A673 (cell line): ENCODE data around the gene AKT3.

Experiments
- EZH2 ChIP-seq: fragments of 200-600 bp; sonication (generic); IDR thresholded peaks from 2 replicates; pipeline ENCODE4 v1.6.1; 2017; ENCODE audit warnings: borderline replicate concordance, low read depth, mild to moderate bottlenecking, mixed read lengths, antibody characterized with exemption, low read length; ENCODE audit not compliant: poor library complexity, severe bottlenecking
- TF ChIP-seq, protein P1 (sequence below): fragments of 300-800, 200-600 bp; sonication (generic); conservative IDR thresholded peaks from 2 replicates; pipeline ENCODE4 v1.5.1; 2017; ENCODE audit warnings: low read depth, mild to moderate bottlenecking, antibody characterized with exemption, low read length, moderate library complexity, mixed read lengths

DNA sequence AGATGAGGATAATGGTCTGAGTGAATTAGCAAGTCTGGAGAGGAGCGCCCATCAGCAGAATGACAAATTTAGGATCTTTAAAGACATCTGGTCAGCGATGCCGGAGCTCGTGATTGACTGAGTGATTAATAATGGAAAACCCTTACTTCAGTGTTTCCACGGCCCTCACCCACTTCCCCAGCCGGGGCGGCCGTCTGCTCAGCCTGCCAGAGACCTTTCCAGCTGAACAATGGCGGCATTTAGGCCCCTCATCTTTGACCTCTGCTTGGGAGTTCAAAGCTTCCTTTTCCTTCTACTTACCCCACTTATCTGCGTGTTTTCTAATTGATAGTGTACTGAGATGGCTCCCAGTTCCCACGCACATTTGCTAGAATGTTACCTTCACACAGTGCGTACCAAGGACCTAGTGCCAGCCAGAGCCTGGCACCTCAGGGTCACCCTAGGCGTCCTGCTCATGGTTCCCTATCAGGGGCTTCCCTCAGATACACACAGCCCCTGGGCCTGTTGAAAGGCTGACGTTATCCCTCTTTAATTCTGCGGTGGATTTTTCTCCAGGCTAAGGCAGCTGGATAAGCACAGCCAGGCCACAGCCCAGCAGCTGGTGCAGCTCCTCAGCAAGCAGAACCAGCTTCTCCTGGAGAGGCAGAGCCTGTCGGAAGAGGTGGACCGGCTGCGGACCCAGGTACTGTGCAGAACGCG lies 361.4 kb downstream of the AKT3 start:
- TF ChIP-seq, protein P1, sequence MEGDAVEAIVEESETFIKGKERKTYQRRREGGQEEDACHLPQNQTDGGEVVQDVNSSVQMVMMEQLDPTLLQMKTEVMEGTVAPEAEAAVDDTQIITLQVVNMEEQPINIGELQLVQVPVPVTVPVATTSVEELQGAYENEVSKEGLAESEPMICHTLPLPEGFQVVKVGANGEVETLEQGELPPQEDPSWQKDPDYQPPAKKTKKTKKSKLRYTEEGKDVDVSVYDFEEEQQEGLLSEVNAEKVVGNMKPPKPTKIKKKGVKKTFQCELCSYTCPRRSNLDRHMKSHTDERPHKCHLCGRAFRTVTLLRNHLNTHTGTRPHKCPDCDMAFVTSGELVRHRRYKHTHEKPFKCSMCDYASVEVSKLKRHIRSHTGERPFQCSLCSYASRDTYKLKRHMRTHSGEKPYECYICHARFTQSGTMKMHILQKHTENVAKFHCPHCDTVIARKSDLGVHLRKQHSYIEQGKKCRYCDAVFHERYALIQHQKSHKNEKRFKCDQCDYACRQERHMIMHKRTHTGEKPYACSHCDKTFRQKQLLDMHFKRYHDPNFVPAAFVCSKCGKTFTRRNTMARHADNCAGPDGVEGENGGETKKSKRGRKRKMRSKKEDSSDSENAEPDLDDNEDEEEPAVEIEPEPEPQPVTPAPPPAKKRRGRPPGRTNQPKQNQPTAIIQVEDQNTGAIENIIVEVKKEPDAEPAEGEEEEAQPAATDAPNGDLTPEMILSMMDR = no peak
- TF ChIP-seq EZH2 = no peak
